NCI-H82 (cell line): ENCODE data around the gene KRTAP5-4.
"Not testable (repeated sequence)": the region's sequence is repeated elsewhere in the genome, so short reads cannot be mapped to it uniquely, and the experiment has no call there.

Source experiments
- DNase-seq: peaks from one replicate; lab custom pipeline; 2025; lab: John Stamatoyannopoulos, UW

Gene KRTAP5-4

GRCh38 chr11:1637628-1638027 lies 15.7 kb upstream of the KRTAP5-4 start:
- DNase-seq, result no peak

GRCh38 chr11:1636291-1636950 lies 14.5 kb upstream of the KRTAP5-4 start:
- DNase-seq, result no peak

- no peak for DNase-seq
Measured at GRCh38 chr11:1633864-1634263, 11.9 kb upstream of the KRTAP5-4 start.

GRCh38 chr11:1632053-1632714 lies 10.2 kb upstream of the KRTAP5-4 start:
- no peak for DNase-seq

GRCh38 chr11:1631066-1631568 lies 9.2 kb upstream of the KRTAP5-4 start:
- no peak for DNase-seq

- DNase-seq, result no peak
Measured at GRCh38 chr11:1630271-1630670, 8.3 kb upstream of the KRTAP5-4 start.

- no peak for DNase-seq
Measured at GRCh38 chr11:1629326-1630185, 7.6 kb upstream of the KRTAP5-4 start, which contains the start of gene KRTAP5-5. TSS of gene KRTAP5-5 (plus strand) at chr11:1629775. CDS start at chr11:1629841, 66 bp downstream.

- peak; percentile 38 for DNase-seq
Measured at GRCh38 chr11:1628506-1629325, 6.8 kb upstream of the KRTAP5-4 start.

GRCh38 chr11:1625541-1625940 lies 3.6 kb upstream of the KRTAP5-4 start:
- no peak for DNase-seq

- DNase-seq, result no peak
Measured at GRCh38 chr11:1624621-1625020, 2.7 kb upstream of the KRTAP5-4 start.

- no peak for DNase-seq
Measured at GRCh38 chr11:1623716-1624115, 1.8 kb upstream of the KRTAP5-4 start.

- no peak for DNase-seq
Measured at GRCh38 chr11:1619449-1619848, 2.5 kb downstream of the KRTAP5-4 start.

- DNase-seq, result no peak
Measured at GRCh38 chr11:1618231-1618630, 3.7 kb downstream of the KRTAP5-4 start.

GRCh38 chr11:1608363-1608762 lies 13.6 kb downstream of the KRTAP5-4 start, which contains the start of gene KRTAP5-3:
TSS of gene KRTAP5-3 (minus strand) at chr11:1608463. CDS start at chr11:1608385, 78 bp downstream.
- no peak for DNase-seq

GRCh38 chr11:1607901-1608300 lies 14.0 kb downstream of the KRTAP5-4 start:
- DNase-seq, result not testable (repeated sequence)

- not testable (repeated sequence) for DNase-seq
Measured at GRCh38 chr11:1607156-1607845, 14.6 kb downstream of the KRTAP5-4 start.

GRCh38 chr11:1605923-1606322 lies 16.0 kb downstream of the KRTAP5-4 start:
- DNase-seq, result not testable (repeated sequence)

- DNase-seq, result no peak
Measured at GRCh38 chr11:1604711-1605110, 17.2 kb downstream of the KRTAP5-4 start.

- no peak for DNase-seq
Measured at GRCh38 chr11:1604181-1604580, 17.8 kb downstream of the KRTAP5-4 start.

- no peak for DNase-seq
Measured at GRCh38 chr11:1603629-1604028, 18.3 kb downstream of the KRTAP5-4 start.

GRCh38 chr11:1601663-1602062 lies 20.3 kb downstream of the KRTAP5-4 start:
- DNase-seq, result not testable (repeated sequence)
